PC-3 (cell line): ENCODE data around the gene BTBD7. TPM values are rescaled to one million over a fixed set of nuclear protein-coding genes. Genes with fewer than 3 reads are reported as not detected.

Experiments used
- ATAC-seq: fragments of 200-7000 bp; cut with Tn5 transposase; 2 replicates; pipeline ENCODE4 v1.9.1; 2020; ENCODE audit warnings: mild to moderate bottlenecking, moderate library complexity
- BruUV-seq: library from RNA; stranded (reverse); fragments of 400-500 nt; replicated peaks from 2 replicates; lab custom pipeline; 2021; lab: Mats Ljungman, UMichigan
- CTCF ChIA-PET: fragments of 300-600 bp; sonication (Branson Sonifier 250); formaldehyde crosslinking; loops from one replicate; lab custom pipeline; 2022; ENCODE audit warnings: antibody characterized with exemption; lab: Charles Lee
- POLR2A ChIA-PET: fragments of 300-600 bp; sonication (Branson Sonifier 250); formaldehyde crosslinking; loops from one replicate; lab custom pipeline; 2022; ENCODE audit warnings: antibody characterized with exemption; ENCODE audit not compliant: unreplicated experiment; lab: Charles Lee
- DNase-seq: peaks from one replicate; pipeline ENCODE4 v3.0.0-alpha.2; 2015
- H2AFZ ChIP-seq: fragments of 300-600 bp; sonication (generic); 2 replicates; pipeline ENCODE4 v1.6.0; 2016; ENCODE audit warnings: antibody characterized with exemption, low read length
- H3F3A ChIP-seq: fragments of 300-600 bp; sonication (generic); one replicate; pipeline ENCODE4 v1.6.0; 2017; ENCODE audit warnings: antibody characterized with exemption, low read length, control low read depth, mild to moderate bottlenecking; ENCODE audit not compliant: unreplicated experiment
- H3K27ac ChIP-seq: fragments of 300-600 bp; sonication (generic); 2 replicates; pipeline ENCODE4 v1.5.1; 2016; ENCODE audit warnings: mild to moderate bottlenecking, low read length
- H3K27me3 ChIP-seq: fragments of 300-600 bp; sonication (generic); 2 replicates; pipeline ENCODE4 v1.6.1; 2016; ENCODE audit warnings: low read length, mixed read lengths
- H3K36me3 ChIP-seq: fragments of 300-600 bp; sonication (generic); 2 replicates; pipeline ENCODE4 v1.6.1; 2016; ENCODE audit warnings: low read depth, mixed run types, low read length, mixed read lengths
- H3K4me1 ChIP-seq: fragments of 300-600 bp; sonication (generic); 2 replicates; pipeline ENCODE4 v1.5.1; 2016; ENCODE audit warnings: low read length; ENCODE audit not compliant: insufficient read depth
- H3K4me2 ChIP-seq: fragments of 300-600 bp; sonication (generic); 2 replicates; pipeline ENCODE4 v1.6.0; 2016; ENCODE audit warnings: low read length
- H3K4me3 ChIP-seq: fragments of 300-600 bp; sonication (generic); 2 replicates; pipeline ENCODE4 v1.5.1; 2016; ENCODE audit warnings: mild to moderate bottlenecking, low read length, mixed read lengths
- H3K79me2 ChIP-seq: fragments of 300-600 bp; sonication (generic); 2 replicates; pipeline ENCODE4 v1.6.1; 2017; ENCODE audit warnings: low read length, mixed read lengths
- H3K9ac ChIP-seq: fragments of 300-600 bp; sonication (generic); 2 replicates; pipeline ENCODE4 v1.6.0; 2016; ENCODE audit warnings: mild to moderate bottlenecking, low read length
- H3K9me2 ChIP-seq: fragments of 300-600 bp; sonication (generic); replicated peaks from 2 replicates; pipeline ENCODE4 v1.6.1; 2016; ENCODE audit warnings: mixed run types, low read length, mixed read lengths
- H3K9me3 ChIP-seq: fragments of 300-600 bp; sonication (generic); 2 replicates; pipeline ENCODE4 v1.6.1; 2016; ENCODE audit warnings: low read length, mixed read lengths
- H4K20me1 ChIP-seq: fragments of 300-600 bp; sonication (generic); 2 replicates; pipeline ENCODE4 v1.6.1; 2016; ENCODE audit warnings: low read length, mixed read lengths
- CTCF ChIP-seq: fragments of 300-600 bp; sonication (generic); conservative IDR thresholded peaks from 2 replicates; pipeline ENCODE4 v1.5.1; 2017; ENCODE audit warnings: antibody characterized with exemption, low read depth, mild to moderate bottlenecking, low read length
- EZH2 ChIP-seq: fragments of 300-600 bp; sonication (generic); IDR thresholded peaks from one replicate; pipeline ENCODE4 v1.6.1; 2017; ENCODE audit warnings: antibody characterized with exemption, mild to moderate bottlenecking, low read length; ENCODE audit not compliant: unreplicated experiment
- EZH2phosphoT487 ChIP-seq: fragments of 300-600 bp; sonication (generic); IDR thresholded peaks from 2 replicates; pipeline ENCODE4 v1.6.1; 2018; ENCODE audit warnings: mild to moderate bottlenecking, antibody characterized with exemption, low read length, borderline replicate concordance
- intact Hi-C: fragments of 100-400 bp; cut with micrococcal nuclease; formaldehyde crosslinking; loops from 2 replicates; pipeline ENCODE4 v1.9.0; 2023
- total RNA-seq: library from RNA; depleted of rRNA; stranded (reverse); fragments of >200 nt; gene quantifications from 2 replicates; pipeline ENCODE4 v1.2.3, GENCODE V29; 2014

The BTBD7 gene
- total RNA-seq, 1 experiment from 2014 or later, result 23.2 TPM

GRCh38 chr14:93319494-93319893, 13.3 kb downstream of the BTBD7 start:
- Histone ChIP-seq H3K9me2 (no peaks in the 10 kb centered on the region), H3K9me3 (no peaks in the 10 kb centered on the region), H3K27ac (no peak overlapping the region), H4K20me1 (peaks cover 35% of the 10 kb centered on the region), H3K4me2 (no peak overlapping the region), H3K4me3 (no peak overlapping the region), H3K9ac (no peak overlapping the region), H3K36me3 (peaks cover 11% of the 10 kb centered on the region), H3K4me1 (peaks cover 19% of the 10 kb centered on the region), H3K79me2 (peaks cover 99% of the 10 kb centered on the region), H3K27me3 (no peaks in the 10 kb centered on the region), H3F3A (no peaks in the 10 kb centered on the region), H2AFZ (no peak overlapping the region)
- POLR2A ChIA-PET, result no interaction called here
- intact Hi-C loops, result no loop called here
- CTCF ChIA-PET, result no interaction called here
- no TSS peak for BruUV-seq
- TF ChIP-seq EZH2 (no peak), EZH2phosphoT487 (no peak), CTCF (no peak)
- ATAC-seq (no peak), DNase-seq (no peak)

- H3K4me1 ChIP-seq, result peaks cover 19% of the 10 kb centered on the region
- DNase-seq (no peak), ATAC-seq (peak; percentile 37; the same call in 1 of the 2 replicates)
- H3K9me3 ChIP-seq, result no peaks in the 10 kb centered on the region
- intact Hi-C loops, result no loop called here
- H3K27ac ChIP-seq, result no peak overlapping the region
- peaks cover 7% of the 10 kb centered on the region for H3K36me3 ChIP-seq
- H2AFZ ChIP-seq, result no peak overlapping the region
- POLR2A ChIA-PET, result no interaction called here
- H3K79me2 ChIP-seq, result peaks cover 99% of the 10 kb centered on the region
- peaks cover 33% of the 10 kb centered on the region for H4K20me1 ChIP-seq
- TF ChIP-seq EZH2phosphoT487, result no peak
- no peak for TF ChIP-seq EZH2
- TF ChIP-seq CTCF, result no peak
- CTCF ChIA-PET, result no interaction called here
- H3K4me3 ChIP-seq, result no peak overlapping the region
- no peaks in the 10 kb centered on the region for H3K27me3 ChIP-seq
- H3K9ac ChIP-seq, result no peak overlapping the region
- peak overlapping the region; percentile 39 for H3K4me2 ChIP-seq
- H3F3A ChIP-seq, result no peaks in the 10 kb centered on the region
- H3K9me2 ChIP-seq, result no peaks in the 10 kb centered on the region
- BruUV-seq, result no TSS peak
Observed at GRCh38 chr14:93318927-93319326, 13.9 kb downstream of the BTBD7 start.

GRCh38 chr14:93317875-93318807, 14.7 kb downstream of the BTBD7 start:
- Histone ChIP-seq H3K4me1 (peaks cover 19% of the 10 kb centered on the region), H3F3A (no peaks in the 10 kb centered on the region), H3K36me3 (peaks cover 7% of the 10 kb centered on the region; the same call in 1 of the 2 replicates), H2AFZ (no peak overlapping the region), H3K9me3 (no peaks in the 10 kb centered on the region), H3K79me2 (peaks cover 99% of the 10 kb centered on the region), H3K4me3 (no peak overlapping the region), H3K9ac (no peak overlapping the region), H3K27me3 (no peaks in the 10 kb centered on the region), H3K27ac (no peak overlapping the region), H3K9me2 (no peaks in the 10 kb centered on the region), H3K4me2 (peak overlapping the region; percentile 39), H4K20me1 (peaks cover 33% of the 10 kb centered on the region)
- ChIA-PET CTCF (no interaction called here), POLR2A (interaction anchor here (0.6 kb wide), 1 partner anchor 91 kb away, joined by 4 read pairs; no protein-coding TSS in a partner anchor)
- DNase-seq, result peak; percentile 21
- no TSS peak for BruUV-seq
- peak; percentile 45 for ATAC-seq
- no peak for TF ChIP-seq EZH2
- TF ChIP-seq CTCF, result no peak
- no peak for TF ChIP-seq EZH2phosphoT487
- intact Hi-C loops, result no loop called here
